Activated gamma-delta T cell (primary cell): Measurements from ENCODE around the gene ZNF687.

ENCODE experiments used
- DNase-seq: peaks from one replicate; lab custom pipeline; 2025; lab: John Stamatoyannopoulos, UW

Gene ZNF687

GRCh38 chr1:151282883-151283725, 1.0 kb downstream of the ZNF687 start:
- DNase-seq = no peak

GRCh38 chr1:151284013-151284577, 2.0 kb downstream of the ZNF687 start:
- no peak for DNase-seq

DNA sequence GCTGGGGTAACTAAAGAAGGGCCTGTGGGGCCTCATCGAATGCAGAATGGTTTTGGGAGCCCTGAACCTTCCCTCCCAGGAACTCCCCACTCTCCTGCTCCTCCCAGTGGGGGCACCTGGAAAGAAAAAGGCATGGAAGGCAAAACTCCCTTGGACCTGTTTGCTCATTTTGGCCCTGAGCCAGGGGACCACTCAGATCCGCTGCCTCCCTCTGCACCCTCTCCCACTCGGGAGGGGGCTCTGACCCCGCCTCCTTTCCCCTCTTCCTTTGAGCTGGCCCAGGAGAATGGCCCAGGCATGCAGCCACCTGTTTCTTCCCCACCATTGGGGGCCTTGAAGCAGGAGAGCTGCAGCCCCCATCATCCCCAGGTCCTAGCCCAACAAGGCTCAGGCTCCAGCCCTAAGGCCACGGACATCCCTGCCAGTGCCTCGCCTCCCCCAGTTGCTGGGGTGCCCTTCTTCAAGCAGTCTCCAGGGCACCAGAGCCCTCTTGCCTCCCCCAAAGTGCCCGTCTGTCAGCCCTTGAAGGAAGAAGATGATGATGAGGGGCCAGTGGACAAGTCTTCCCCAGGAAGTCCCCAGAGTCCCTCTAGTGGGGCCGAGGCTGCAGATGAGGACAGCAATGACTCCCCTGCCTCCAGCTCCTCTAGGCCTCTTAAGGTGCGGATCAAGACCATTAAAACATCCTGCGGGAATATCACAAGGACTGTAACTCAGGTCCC, 4.7 kb downstream of the ZNF687 start:
- DNase-seq = no peak

DNA sequence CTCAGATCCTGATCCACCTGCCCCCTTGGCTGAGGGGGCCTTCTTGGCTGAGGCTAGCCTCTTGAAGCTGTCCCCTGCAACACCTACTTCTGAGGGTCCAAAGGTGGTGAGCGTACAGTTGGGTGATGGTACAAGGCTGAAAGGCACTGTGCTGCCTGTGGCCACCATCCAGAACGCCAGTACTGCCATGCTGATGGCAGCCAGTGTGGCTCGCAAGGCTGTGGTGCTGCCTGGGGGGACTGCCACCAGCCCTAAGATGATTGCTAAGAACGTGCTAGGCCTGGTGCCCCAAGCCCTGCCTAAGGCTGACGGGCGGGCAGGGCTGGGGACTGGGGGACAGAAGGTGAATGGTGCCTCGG, 5.2 kb downstream of the ZNF687 start:
- DNase-seq = no peak

DNA sequence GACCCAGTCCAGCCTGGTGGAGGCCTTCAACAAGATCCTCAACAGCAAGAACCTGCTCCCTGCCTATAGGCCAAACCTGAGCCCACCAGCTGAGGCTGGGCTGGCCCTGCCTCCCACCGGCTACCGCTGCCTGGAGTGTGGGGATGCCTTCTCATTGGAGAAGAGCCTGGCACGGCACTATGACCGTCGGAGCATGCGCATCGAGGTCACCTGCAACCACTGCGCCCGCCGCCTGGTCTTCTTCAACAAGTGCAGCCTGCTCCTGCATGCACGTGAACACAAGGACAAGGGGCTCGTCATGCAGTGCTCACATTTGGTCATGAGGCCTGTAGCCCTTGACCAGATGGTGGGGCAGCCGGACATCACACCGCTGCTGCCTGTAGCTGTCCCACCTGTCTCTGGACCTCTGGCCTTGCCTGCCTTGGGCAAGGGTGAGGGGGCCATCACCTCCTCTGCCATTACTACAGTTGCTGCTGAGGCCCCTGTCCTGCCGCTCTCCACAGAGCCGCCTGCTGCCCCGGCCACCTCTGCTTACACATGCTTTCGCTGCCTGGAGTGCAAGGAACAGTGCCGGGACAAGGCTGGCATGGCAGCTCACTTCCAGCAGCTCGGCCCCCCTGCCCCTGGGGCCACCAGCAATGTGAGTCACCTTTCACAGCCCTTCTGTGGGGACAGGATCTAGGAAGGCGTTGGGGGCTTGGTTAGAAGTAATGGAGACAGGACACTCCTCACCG, 5.8 kb downstream of the ZNF687 start:
- DNase-seq = no peak

DNA sequence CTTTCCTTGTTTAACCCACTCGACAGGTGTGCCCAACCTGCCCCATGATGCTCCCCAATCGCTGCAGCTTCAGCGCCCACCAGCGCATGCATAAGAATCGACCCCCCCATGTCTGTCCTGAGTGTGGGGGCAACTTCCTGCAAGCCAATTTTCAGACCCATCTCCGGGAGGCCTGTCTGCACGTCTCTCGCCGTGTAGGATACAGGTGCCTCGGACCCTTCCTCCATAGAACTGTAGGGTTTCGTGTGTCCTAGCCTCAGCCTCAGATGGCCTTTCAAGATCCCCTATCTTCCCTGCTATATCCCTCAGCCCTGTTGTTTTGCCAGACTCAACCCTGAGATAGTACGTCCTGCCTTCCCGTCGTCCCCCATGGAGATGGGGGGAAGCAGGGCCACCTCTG, 6.4 kb downstream of the ZNF687 start:
- no peak for DNase-seq

- no peak for DNase-seq
Measured at GRCh38 chr1:151289080-151289935, 7.2 kb downstream of the ZNF687 start.

DNA sequence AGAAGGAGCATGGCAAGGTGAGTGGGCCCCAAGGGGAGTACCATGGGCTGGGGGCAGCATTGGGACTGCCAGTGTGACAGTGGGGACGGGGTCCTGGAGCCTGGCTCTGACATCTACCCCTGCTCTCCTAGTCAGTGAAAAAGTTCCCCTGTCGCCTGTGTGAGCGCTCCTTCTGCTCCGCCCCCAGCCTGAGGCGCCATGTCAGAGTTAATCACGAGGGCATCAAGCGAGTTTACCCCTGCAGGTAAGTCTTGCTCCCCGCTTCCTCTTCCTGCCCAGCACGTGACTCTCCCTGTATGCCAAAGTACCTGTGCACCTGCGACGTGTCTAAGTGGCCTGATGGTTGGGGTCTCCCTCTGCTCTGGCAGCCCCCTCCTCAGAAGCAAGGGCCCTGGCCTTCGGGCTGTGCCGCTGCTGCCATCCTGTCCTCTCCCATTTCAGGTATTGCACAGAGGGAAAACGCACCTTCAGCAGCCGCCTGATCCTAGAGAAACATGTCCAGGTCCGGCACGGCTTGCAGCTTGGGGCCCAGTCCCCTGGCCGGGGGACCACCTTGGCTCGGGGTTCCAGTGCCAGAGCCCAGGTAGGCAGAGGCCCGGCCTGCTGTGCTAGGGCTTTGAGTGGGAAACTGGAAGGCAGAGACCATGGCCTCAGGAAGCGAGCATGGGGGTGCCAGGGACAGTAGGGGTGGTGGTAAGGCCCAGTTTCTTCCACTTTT, 8.1 kb downstream of the ZNF687 start:
- DNase-seq = no peak

DNA sequence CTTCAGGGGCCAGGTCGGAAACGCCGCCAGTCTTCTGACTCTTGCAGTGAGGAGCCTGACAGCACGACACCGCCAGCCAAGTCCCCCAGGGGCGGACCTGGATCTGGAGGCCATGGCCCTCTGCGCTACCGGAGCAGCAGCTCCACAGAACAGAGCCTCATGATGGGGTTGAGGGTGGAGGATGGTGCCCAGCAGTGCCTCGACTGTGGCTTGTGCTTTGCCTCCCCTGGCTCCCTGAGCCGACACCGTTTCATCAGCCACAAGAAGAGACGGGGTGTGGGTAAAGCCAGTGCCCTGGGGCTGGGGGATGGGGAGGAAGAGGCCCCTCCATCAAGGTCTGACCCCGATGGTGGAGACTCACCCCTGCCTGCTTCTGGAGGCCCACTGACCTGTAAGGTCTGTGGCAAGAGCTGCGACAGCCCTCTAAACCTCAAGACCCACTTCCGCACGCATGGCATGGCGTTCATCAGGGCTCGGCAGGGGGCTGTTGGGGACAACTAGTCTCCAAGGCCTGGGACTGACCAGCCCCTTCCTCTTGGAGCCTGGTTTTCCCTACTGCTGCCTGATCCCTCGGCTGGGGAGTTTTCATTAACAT, 8.7 kb downstream of the ZNF687 start:
- no peak for DNase-seq

- no peak for DNase-seq
Measured at GRCh38 chr1:151292207-151293030, 10.3 kb downstream of the ZNF687 start.

DNA sequence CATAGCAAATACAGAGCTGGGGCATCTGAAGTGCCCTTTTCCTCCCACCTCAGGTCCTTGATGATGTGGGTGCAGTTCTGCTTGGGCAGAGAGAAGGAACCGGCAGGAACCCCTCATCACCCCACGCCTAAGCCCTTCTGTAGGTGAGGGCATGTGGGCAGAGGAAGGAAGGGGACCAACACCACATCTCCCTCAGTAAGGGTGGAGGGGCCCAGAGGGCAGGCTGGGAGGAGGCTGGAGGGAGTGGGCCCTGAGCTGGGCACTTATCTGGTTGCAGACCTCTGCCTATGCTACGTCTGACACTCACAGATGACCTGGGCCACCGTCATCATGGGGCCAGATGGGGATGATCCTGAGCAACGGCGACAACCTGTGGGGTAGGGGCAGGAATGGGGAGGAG, 11.0 kb downstream of the ZNF687 start:
- no peak for DNase-seq

GRCh38 chr1:151294742-151295462, 12.8 kb downstream of the ZNF687 start:
- no peak for DNase-seq

GRCh38 chr1:151309811-151310323, 27.8 kb downstream of the ZNF687 start:
- DNase-seq = no peak

GRCh38 chr1:151311011-151311410, 28.9 kb downstream of the ZNF687 start:
- DNase-seq = no peak

DNA sequence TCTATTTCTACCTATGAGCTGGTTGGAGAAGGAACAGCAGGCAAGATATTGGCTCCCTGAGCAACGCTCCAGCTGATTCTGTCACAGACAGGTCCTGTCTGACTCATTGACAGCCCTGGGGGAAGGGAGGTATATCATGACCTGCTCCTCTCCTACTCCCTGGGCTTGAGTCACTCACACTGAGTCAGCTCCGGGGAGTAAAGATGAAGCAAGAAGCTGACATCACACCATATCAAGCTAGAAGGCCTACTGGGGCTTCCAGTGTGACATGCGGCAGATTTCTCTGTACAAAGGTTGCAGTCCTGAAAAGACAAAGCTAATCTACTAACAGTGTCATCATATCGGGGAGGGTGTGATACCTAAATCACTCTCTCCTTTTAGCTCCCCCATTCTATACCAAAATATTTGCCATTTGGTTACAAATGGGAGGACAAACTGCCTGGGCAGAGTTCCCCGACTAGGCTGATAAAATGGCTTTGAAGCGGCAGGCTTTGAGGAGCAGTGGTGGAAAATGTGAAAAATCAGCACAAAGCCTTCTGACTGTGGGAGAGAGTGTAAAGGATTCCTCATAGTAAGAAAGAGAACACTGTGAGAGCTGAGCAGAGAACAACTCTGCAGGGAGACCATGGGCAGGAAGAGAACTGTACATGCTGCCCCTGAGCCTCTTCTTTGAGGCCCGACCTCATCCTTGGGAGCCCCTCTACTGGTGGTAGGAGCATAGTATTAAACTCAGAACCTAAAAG, 29.7 kb downstream of the ZNF687 start:
- no peak for DNase-seq

DNA sequence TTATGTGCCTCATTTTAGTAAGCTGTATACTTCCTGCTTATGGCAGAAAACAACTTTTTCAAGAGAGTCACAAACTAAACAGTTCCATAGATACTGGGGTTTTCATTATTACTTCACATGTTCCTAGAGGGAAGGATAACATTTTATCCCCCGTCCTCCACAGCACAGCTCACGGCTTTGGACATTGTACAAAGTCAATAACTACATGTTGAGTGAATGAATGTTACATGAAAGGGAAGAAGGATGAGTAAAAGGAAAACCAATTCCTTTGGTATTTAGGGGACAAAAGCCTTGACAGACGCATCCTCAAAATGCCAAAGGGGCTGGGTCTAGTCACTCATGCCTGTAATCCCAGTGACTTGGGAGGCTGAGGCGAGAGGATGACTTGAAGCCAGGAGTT, 30.3 kb downstream of the ZNF687 start:
- no peak for DNase-seq

DNA sequence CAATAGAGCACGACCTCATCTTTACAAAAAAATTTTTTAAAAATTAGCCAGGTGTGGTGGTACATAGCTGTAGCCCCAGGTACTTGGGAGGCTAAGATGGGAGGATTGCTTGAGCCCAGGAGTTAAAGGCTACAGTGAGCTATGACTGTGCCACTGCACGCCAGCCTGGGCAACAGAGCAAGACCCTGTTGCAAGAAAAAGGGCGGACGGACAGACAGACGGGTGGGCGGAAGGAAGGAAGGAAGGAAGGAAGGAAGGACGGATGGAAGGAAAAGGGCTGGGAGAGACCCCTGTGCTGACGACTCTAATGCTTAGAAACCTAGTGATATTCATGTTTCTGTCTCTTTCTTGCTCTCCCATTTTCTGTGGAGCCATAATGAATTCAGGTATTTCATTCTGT, 30.7 kb downstream of the ZNF687 start:
- DNase-seq = no peak

GRCh38 chr1:151313501-151313900, 31.4 kb downstream of the ZNF687 start:
- no peak for DNase-seq
